Stimulated activated CD4-positive, alpha-beta T cell treated with anti-CD3 and anti-CD28 coated beads, TNF-alpha, amount 100 ng/mL, for 4 hours (primary cell): ENCODE results near the gene RCOR1.

Experiments used
- DNase-seq, 3 experiments: peaks; one replicate each; pipeline ENCODE4 v3.0.0-alpha.2; 2020; ENCODE audit warnings: low read depth in 3 of 3

Gene RCOR1

DNA sequence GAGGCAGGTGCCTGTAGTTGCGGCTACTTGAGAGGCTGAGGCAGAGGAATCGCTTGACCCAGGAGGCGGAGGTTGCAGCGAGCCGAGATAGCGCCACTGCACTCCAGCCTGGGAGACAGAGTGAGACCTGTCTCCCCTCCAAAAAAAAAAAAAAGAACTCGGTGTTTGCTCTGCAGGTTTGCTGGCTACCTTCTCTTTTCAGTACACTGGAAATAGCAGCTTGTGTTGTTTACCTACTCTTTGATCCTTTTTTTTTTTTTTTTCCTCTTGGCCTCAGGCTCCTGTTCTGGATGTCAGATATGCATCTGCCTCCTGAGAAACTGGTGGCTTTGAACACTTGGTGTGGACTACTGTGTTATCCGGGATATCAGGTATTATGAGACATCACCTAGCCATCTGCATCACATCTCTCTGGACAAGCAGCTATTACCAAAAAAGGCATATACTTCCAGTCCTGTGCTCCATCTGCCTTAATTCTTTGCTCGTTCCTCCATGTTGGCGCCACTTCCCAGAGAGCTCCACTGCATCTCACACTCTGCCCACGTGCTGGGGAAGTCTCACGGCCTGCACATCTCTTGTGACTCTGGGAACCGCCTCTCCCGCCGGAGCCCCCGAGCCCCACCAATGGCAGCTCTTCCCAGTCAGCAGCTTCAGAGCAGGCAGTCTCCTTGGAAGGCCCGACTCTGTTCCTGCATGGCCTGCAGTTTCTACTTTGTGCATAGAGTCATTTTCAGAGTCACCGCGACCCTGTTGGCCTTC is 133.9 kb downstream of the RCOR1 start:
- no peak for DNase-seq

DNA sequence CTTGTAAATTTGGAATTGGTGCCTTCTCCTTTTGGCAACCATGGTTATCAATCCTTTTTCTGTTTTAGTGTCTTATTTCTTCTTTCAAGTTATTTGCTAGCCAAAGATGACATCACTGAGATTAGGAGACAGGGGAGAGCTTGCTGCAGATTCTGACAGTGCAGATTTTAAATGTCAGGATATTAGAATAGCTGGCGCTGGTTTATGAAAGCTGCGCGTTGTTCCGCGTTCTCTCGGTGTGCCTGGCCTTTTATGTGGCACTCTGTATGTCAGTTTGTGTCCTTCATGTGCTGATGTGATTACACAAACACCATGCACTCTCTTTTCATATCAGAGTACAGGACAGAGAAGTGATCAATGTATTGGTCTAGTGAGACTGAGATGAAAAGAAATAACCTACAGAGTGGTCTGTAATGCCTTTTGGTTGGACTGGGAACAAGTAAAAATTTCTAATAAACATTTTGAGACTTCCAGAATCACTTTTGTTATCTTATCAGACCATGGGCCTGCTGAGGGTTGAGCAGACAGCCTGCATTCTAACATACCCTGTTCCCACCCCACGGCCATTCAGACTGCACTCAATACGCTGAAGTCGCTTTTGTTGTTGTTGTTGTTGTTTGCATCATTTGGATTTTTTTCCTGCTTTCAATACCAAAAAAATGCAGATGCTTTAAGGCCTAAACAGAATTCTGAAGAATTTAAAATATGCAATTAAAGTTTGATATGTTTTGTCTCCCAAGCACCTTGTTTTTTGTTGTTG is 135.1 kb downstream of the RCOR1 start:
- no peak for DNase-seq

DNA sequence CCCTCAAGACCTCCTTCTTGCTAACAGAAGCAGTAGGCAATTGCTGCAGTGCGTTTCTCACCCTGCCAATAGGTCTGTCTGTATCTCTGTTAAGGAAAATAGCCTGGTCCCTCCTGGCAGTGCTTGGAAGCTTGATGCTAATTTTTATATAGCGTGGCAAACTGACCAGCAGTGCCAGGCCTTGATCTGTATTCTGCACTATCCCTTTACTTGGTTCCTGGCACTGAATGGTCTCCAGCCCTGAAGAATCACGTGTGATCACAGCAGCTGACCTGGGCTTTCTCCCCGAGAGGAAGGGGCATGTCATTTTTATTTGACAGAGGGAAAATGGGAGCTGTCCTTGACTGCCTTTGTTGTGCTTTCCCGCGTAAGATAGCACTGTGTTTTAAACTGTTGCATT is 136.1 kb downstream of the RCOR1 start:
- no peak for DNase-seq

DNA sequence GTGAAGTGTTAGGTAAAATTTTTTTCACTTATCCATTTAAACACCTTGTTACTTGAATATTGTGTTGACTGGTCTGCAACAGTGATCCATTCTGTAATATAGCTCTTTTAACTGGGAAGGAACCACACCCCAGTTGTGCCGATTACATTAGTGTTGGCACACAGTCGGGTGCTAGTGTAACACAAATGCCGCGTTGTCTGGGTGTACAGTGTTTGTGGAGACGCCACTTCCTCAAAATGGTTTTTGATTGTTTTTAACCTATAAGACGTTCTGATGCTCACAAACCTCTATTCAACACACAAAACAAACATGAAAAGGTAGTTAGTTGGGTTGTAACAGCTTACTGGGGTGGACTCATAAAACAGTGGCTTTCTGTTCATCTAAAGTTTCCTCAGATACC is 136.8 kb downstream of the RCOR1 start:
- DNase-seq = no peak

DNA sequence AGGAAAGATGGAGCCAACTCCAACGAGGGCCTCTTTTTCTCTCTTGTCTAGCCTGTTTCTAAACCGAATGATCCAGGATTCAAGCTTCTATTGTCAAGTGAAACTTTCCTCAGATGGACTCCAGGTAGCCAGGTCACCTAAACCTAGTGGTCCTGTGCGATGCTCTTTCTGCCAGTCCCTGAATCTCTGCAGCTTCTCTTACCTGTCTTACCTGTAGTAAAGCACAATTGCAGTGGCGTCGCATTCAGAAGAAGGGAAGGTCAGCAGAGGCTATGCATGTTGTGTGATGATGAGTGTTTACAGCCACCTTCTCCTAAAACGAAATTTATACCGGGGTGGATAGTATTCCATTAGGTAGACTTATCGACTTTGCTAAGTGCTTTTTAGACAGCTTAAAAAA is 137.4 kb downstream of the RCOR1 start:
- DNase-seq = no peak

DNA sequence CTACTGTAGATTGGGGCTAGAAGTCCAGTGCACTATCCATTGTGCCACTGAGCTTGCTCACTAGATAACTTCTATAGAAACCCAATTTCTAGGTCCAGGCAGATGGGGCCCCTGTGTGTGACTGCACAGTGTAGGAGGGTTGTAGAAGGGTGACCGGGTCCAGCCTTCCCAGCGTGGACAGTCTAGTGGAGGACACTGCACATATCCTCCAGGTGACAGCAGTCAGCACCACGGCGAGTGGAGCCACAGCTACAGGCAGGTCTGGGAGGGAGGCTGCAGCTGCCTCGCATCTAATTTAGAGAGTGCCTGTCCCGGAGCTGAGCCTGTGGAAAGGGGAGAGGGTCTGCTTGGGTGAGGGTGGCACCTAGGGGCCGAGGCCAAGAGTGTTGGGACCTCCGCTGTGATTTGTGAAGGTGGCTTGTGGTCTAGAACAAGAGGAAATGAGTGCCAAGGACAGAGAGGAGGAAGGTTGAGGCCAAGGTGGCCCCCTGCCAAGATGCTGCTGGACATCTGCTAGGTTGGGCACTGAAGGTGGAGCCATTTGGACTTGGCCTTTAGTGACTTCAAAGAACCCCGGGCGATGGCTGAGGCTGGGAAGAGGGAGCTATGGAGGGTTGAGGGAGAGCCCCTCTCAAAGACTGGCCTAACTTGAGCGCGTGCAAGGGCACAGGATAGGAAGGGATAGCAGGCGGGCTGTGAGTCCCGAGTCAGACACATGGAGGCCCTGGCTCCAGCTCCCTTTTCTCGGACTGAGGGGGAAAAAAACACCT is 138.8 kb downstream of the RCOR1 start:
- no peak for DNase-seq

- no peak for DNase-seq
Measured at GRCh38 chr14:102731871-102732800, 139.7 kb downstream of the RCOR1 start.

DNA sequence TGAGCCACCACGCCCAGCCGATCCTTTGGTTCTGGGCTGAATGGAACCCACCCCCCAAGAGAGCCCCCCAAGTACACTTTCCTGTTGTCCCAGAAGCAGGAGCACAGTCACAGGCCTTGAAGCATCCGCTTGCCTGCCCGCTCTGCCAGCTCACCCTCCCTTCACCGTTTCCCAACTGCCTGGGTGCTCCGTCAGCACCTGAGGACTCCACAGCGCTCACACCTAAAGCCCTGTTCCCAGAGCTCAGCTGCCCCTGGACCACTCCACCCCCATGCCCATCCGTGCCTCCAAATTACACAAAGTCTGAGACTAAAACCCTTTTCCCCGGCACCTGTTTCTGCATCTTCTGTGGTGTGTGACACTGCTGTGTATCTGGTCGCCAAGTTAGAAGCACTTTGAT is 140.5 kb downstream of the RCOR1 start:
- no peak for DNase-seq

DNA sequence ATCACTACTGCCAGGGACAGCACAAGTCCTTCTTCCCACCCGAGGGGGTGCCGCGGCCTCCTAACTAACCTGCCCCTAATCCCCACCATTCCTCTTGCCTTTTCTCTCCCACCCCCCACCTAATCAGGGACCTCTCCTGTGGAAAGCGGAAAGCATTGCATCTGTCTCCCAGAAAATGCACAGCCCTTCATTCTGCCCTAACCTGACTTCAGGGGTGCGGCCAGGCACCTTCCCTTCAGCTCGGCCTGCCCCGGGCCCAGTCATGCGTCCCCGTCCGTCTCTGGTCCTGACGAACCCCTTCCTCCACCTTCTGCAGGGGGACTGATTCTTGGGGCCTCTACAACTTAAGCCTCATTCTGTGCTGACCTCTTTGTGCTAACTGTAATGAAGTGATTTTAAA is 140.9 kb downstream of the RCOR1 start:
- no peak for DNase-seq

DNA sequence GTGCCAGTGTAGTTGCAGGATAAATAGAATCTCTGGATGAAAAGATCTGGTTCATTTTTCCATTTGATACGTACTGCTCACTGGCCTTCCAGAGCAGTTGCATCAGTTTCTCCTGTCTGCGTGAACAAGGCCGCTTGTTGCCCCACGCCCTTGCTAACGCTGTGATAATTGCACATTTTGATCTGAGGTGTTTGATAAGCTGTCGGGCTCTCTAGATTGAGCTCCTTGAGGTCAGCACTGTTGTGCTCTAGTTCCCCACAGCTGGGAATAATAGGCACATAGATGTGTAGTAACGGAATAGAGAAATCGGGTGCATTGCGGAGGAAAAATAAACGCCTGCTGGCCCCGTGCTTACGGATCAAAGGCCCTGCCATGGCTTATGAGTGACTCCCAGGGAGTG is 142.0 kb downstream of the RCOR1 start:
- DNase-seq = no peak

DNA sequence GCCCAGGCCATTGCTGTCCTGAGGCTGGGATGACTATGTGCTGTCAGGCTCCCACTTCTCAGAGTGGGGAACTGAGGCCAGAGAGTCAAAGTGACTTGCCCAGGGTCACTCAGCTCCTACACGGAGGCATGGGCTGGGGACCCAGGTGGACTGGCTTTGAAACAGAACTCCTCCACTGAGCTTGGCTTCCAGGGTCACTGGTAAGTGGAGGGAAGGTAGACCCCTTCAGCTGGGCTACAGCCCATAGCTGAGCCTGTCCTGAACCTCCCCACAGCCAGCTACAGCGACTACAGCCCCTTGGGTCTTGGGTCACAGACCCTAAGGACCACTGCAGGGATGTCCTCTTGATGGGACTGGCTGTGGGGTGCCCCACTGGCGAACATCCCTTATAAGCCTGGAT is 144.5 kb downstream of the RCOR1 start:
- DNase-seq = no peak

DNA sequence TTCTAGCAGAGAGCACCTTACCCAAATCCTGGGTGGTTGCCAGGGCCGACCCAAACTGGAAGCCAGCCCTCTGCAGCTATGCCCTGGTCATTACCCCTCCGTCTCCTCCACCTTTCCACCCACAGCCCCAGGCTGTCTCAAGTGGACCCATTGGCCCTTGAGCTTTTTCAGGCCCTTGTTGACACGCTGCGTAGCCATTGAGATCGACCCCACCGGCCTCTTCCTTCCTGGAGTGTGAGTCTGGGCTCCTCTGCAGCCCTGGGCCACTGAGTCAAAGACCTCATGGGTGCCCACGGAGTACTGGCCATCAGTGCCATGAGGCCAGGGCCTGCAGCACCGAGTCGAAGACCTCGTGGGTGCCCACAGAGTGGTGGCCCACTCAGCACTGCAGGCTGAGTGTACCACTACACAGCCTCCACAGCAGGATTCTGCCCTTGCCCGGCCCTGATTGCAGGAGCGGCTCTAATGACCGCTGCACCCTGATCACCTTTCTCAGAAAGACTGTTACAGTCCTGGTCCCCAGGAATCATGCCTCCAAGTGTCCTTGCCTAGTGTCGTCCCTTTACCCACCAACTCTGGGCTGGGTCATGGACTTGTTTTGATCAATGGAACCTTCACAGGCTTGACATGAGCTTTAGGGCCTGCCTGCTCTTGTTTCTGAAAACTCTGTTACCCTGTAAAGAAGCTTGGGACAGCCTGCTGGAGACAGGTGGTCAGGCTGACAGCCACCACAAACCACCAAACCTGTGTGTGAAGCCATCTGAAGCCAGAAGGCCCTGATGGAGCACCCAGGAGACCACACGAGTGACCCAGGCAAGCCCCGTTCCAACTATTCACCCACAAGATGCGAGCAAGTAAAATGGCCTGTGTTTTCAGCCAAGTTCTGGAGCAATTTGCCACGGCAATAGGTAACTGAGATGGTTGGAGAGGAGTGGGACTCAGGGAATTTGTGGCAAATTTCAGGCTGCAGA is 145.2 kb downstream of the RCOR1 start:
- no peak for DNase-seq

DNA sequence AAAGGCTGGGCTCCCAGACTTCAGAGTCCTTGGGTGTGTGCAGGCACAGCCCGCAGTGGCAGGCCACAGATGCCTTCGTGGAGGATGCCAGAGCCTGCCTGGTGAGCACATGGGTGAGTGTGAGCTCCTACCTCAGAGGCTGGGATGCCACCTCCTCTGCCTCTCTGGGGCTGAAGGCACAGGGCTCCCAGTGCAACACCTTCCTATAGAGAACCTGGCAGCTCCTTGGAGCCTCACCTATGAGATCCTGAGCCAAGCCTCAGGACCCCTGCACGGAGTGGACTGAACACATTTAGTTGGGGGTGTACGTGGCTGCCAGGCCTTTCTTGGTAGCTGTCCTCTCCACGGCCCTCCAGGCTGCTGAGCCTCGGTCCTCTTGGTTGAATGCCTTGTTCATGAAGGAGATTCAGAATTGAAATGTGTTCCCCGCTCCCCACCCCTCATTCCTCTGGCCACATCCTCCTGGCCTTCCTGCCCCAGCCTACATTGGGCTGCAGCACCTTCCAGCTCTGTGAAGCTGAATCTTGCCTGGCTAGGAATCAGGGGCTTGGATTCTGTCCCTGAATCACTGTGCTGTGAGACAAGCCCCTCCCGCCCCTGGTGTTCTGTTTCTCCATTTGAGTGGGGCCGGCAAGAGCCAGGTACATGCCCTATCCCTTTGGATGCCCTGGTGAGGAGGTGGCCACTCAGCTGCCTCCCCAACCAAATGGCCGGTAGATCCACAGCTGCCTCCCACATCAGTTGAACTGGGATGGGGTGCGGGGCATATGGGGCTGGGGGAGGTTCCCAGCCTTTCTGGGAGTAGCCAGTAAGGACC is 146.1 kb downstream of the RCOR1 start:
- DNase-seq = no peak

DNA sequence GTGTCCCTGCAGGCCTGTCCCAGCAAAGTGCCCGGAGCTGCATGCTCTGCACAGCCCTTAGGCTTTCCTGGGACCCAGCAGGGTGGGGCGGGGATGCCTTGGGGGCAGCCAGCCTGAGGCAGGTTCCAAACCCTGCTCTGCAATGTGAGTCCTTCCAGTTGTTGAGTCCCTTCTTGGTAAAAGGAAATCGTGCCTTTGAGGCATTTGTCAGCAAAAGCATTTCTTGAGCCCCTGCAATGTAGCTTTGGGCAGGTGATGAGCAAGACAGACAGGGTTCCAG is 146.7 kb downstream of the RCOR1 start:
- DNase-seq = no peak

GRCh38 chr14:102746634-102747438 is 154.4 kb downstream of the RCOR1 start:
- no peak for DNase-seq

- DNase-seq = no peak
Measured at GRCh38 chr14:102748806-102749205, 156.4 kb downstream of the RCOR1 start.

GRCh38 chr14:102749393-102750305 is 157.2 kb downstream of the RCOR1 start:
- no peak for DNase-seq

DNA sequence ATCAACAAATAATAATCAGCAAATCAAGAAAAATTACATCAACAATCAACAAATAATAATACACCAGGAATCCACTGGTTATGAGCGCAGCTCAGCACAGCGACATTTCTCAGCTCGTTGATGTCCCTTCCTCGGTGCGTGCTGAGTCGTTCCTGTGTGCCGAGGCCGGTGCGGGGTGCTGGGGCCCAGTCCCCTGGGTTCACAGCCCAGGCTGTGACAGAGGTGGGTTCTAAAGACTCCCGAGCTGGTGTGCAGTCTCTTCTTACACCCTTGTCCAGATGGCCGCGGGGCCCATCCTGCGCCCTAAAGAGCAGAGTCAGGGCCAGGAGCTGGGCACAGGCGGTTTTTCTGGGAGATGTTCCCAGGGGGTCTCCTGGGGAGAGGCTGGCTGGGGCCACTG is 157.9 kb downstream of the RCOR1 start:
- no peak for DNase-seq
